Caco-2 (cell line): ENCODE measurements around the gene ZAR1. TPM values are rescaled to one million over a fixed set of nuclear protein-coding genes. Genes with fewer than 3 reads are reported as not detected.

ENCODE experiments used
- BruUV-seq: library from RNA; stranded (reverse); fragments of 400-500 nt; replicated peaks from 2 replicates; lab custom pipeline; 2021; lab: Mats Ljungman, UMichigan
- CTCF ChIA-PET: fragments of 300-600 bp; sonication (Branson Sonifier 250); formaldehyde crosslinking; loops from one replicate; lab custom pipeline; 2022; ENCODE audit warnings: antibody characterized with exemption; lab: Charles Lee
- POLR2A ChIA-PET: fragments of 300-600 bp; sonication (Branson Sonifier 250); formaldehyde crosslinking; loops from one replicate; lab custom pipeline; 2022; ENCODE audit warnings: antibody characterized with exemption; lab: Charles Lee
- DNase-seq, 2 experiments: peaks; one replicate each; pipeline versions ENCODE4 v3.0.0 to v3.0.0-alpha.2; 2020 to 2022
- H3K27me3 ChIP-seq: replicated peaks from 2 replicates; pipeline ENCODE4 v1.6.0; 2011; ENCODE audit warnings: low read length; ENCODE audit not compliant: control insufficient read depth, insufficient read depth
- H3K36me3 ChIP-seq: 2 replicates; pipeline ENCODE4 v1.5.1; 2011; ENCODE audit warnings: low read length; ENCODE audit not compliant: control insufficient read depth, insufficient read depth
- H3K4me1 ChIP-seq: fragments of 250-450 bp; sonication (Bioruptor Pico); 2 replicates; pipeline ENCODE4 v1.5.1; 2020; ENCODE audit warnings: mild to moderate bottlenecking
- H3K4me3 ChIP-seq: 2 replicates; pipeline ENCODE4 v1.5.1; 2011; ENCODE audit warnings: low read depth, mild to moderate bottlenecking, control low read depth, low read length
- H3K9me3 ChIP-seq: fragments of 250-450 bp; sonication (Bioruptor Pico); 2 replicates; pipeline ENCODE4 v1.5.1; 2020; ENCODE audit warnings: mild to moderate bottlenecking, moderate library complexity
- H3K27ac Mint-ChIP-seq: one replicate; pipeline ENCODE4 v1.8.0; 2022; ENCODE audit warnings: mixed read lengths; ENCODE audit not compliant: unreplicated experiment
- H3K27me3 Mint-ChIP-seq: one replicate; pipeline ENCODE4 v1.8.0; 2022; ENCODE audit warnings: mixed read lengths; ENCODE audit not compliant: insufficient read depth, unreplicated experiment
- H3K36me3 Mint-ChIP-seq: one replicate; pipeline ENCODE4 v1.8.0; 2022; ENCODE audit warnings: mild to moderate bottlenecking, mixed read lengths; ENCODE audit not compliant: insufficient read depth, unreplicated experiment
- H3K4me1 Mint-ChIP-seq: one replicate; pipeline ENCODE4 v1.8.0; 2022; ENCODE audit warnings: low read depth, mixed read lengths; ENCODE audit not compliant: unreplicated experiment
- H3K4me3 Mint-ChIP-seq: one replicate; pipeline ENCODE4 v1.8.0; 2022; ENCODE audit warnings: mild to moderate bottlenecking, moderate library complexity, mixed read lengths; ENCODE audit not compliant: unreplicated experiment
- H3K9me3 Mint-ChIP-seq: one replicate; pipeline ENCODE4 v1.8.0; 2022; ENCODE audit warnings: mixed read lengths; ENCODE audit not compliant: unreplicated experiment
- intact Hi-C: fragments of 100-400 bp; cut with micrococcal nuclease; formaldehyde crosslinking; loops from one replicate; pipeline ENCODE4 v1.10.0; 2022; ENCODE audit not compliant: unreplicated experiment
- total RNA-seq: library from RNA; stranded (reverse); gene quantifications from 2 replicates; pipeline ENCODE4 v1.2.3, GENCODE V29; 2022
- TF ChIP-seq, protein P1 (sequence below), 2 experiments: fragments of 200-600 bp in 1 of 2; IDR thresholded peaks; 1 replicate in 1 of 2; 2 replicates in 1 of 2; pipeline versions ENCODE4 v1.5.1 to v1.8.0; 2011 to 2022; ENCODE audit warnings: antibody characterized with exemption in 1 of 2, control low read depth in 1 of 2, inconsistent platforms in 1 of 2, low read depth in 1 of 2, low read length in 1 of 2, mild to moderate bottlenecking in 1 of 2, moderate library complexity in 1 of 2; ENCODE audit not compliant: insufficient read depth in 1 of 2, severe bottlenecking in 1 of 2, unreplicated experiment in 1 of 2

Gene ZAR1
- total RNA-seq, 1 experiment from 2014 or later = not detected

DNA sequence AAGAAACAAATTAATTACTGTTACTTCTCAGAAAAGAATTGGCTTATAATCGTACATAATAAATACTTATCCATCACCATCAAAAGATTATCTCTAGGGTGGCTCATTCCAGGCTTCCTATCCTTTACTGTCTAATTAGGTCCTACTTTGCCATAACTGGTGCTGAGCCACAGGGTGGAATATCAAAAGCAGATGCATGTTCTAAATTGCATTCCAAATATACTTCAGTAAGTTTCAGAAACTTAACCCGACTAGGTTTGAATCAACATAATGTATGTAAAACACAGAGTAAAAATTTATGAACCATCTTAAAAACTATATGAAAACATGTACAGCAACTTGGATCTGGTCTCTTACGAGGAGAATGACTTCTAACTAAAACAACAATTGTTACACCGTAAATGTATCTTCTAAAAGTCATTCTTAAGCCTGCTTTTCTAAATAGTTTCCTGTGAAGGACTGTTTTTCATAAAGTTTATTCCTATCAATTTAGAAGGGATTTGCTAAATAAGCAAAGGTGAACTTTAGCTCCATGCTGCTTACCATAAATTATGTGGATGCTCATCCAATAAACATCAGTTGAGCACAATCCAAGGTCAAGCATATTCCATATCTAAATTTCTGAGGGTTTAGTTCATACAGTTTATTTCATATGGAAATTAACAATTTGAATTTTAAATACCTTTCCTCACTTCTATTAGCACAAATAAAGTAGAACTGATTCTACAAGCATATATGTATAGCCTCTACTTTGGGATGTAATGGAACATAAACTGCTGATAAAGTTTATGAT lies 13.4 kb downstream of the ZAR1 start:
- no peak overlapping the region for H3K4me3 ChIP-seq
- no peak for DNase-seq
- Mint-ChIP-seq H3K9me3 (no peaks in the 10 kb centered on the region), H3K36me3 (peaks cover 8% of the 10 kb centered on the region), H3K4me1 (no peaks in the 10 kb centered on the region), H3K27me3 (no peaks in the 10 kb centered on the region), H3K4me3 (no peak overlapping the region), H3K27ac (no peak overlapping the region)
- H3K27me3 ChIP-seq = no peaks in the 10 kb centered on the region
- H3K36me3 ChIP-seq = no peaks in the 10 kb centered on the region; the same call in 1 of the 2 replicates
- no peaks in the 10 kb centered on the region for H3K9me3 ChIP-seq
- H3K4me1 ChIP-seq = peaks cover 18% of the 10 kb centered on the region
- TF ChIP-seq, protein P1, sequence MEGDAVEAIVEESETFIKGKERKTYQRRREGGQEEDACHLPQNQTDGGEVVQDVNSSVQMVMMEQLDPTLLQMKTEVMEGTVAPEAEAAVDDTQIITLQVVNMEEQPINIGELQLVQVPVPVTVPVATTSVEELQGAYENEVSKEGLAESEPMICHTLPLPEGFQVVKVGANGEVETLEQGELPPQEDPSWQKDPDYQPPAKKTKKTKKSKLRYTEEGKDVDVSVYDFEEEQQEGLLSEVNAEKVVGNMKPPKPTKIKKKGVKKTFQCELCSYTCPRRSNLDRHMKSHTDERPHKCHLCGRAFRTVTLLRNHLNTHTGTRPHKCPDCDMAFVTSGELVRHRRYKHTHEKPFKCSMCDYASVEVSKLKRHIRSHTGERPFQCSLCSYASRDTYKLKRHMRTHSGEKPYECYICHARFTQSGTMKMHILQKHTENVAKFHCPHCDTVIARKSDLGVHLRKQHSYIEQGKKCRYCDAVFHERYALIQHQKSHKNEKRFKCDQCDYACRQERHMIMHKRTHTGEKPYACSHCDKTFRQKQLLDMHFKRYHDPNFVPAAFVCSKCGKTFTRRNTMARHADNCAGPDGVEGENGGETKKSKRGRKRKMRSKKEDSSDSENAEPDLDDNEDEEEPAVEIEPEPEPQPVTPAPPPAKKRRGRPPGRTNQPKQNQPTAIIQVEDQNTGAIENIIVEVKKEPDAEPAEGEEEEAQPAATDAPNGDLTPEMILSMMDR (IDR thresholded peaks at IDR 0.05; ENCODE audit: insufficient read depth in 1 of 2, low read depth in 1 of 2, low read length in 1 of 2, severe bottlenecking in 1 of 2, unreplicated experiment in 1 of 2) = no peak
- no TSS peak for BruUV-seq
- ChIA-PET CTCF (no interaction called here), POLR2A (no interaction called here)
- intact Hi-C loops = loop anchor here (10.0 kb wide), 1 partner anchor 59 kb away; no protein-coding TSS in a partner anchor

DNA sequence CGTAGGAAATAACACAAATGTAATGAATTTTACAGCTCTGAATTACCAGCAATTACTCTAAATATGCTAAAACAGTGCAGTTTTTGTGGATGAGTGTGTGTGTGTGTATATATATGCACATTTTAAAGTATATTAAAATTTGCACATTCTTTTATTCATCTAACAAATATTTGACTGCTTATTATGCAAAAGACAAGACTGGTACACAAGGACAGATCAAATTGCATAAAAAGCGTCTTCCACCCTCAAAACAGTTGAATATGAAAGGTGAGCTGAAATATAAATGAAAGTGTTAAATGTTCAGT lies 13.9 kb downstream of the ZAR1 start:
- H3K4me3 Mint-ChIP-seq = no peak overlapping the region
- H3K27ac Mint-ChIP-seq = no peak overlapping the region
- no peaks in the 10 kb centered on the region for H3K27me3 Mint-ChIP-seq
- DNase-seq = no peak
- H3K4me3 ChIP-seq = no peak overlapping the region
- H3K4me1 Mint-ChIP-seq = no peaks in the 10 kb centered on the region
- BruUV-seq = no TSS peak
- H3K4me1 ChIP-seq = peaks cover 18% of the 10 kb centered on the region
- no peaks in the 10 kb centered on the region for H3K9me3 ChIP-seq
- H3K36me3 ChIP-seq = no peaks in the 10 kb centered on the region; the same call in 1 of the 2 replicates
- H3K9me3 Mint-ChIP-seq = no peaks in the 10 kb centered on the region
- intact Hi-C loops = loop anchor here (10.0 kb wide), 1 partner anchor 59 kb away; no protein-coding TSS in a partner anchor
- H3K36me3 Mint-ChIP-seq = peaks cover 7% of the 10 kb centered on the region
- ChIA-PET CTCF (no interaction called here), POLR2A (no interaction called here)
- H3K27me3 ChIP-seq = no peaks in the 10 kb centered on the region
- TF ChIP-seq, protein P1 (IDR thresholded peaks at IDR 0.05; ENCODE audit: insufficient read depth in 1 of 2, low read depth in 1 of 2, low read length in 1 of 2, severe bottlenecking in 1 of 2, unreplicated experiment in 1 of 2) = no peak

DNA sequence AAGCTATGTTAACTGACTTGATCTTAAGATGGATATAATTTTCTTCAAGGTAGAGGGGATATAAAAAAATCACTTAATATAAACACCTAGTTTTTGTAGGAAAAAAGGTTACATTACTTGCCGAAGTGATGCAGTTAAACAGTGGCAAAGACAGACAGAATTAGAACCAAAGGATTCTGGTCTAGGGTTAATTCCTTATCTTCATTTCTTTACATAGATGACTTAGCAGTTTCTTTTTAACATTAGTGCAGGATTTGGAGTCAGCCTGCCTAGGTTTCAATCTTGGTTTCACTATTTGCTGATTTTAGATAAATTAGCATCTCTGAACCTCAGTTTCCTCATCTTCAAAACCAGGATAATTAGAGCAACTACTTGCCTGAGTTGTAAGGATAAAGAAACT lies 14.3 kb downstream of the ZAR1 start:
- H3K27me3 Mint-ChIP-seq = no peaks in the 10 kb centered on the region
- ChIA-PET POLR2A (no interaction called here), CTCF (no interaction called here)
- H3K9me3 ChIP-seq = no peaks in the 10 kb centered on the region
- BruUV-seq = no TSS peak
- no peak overlapping the region for H3K27ac Mint-ChIP-seq
- no peaks in the 10 kb centered on the region for H3K27me3 ChIP-seq
- no peak for DNase-seq
- no peak overlapping the region for H3K4me3 ChIP-seq
- H3K4me1 Mint-ChIP-seq = no peaks in the 10 kb centered on the region
- TF ChIP-seq, protein P1 (IDR thresholded peaks at IDR 0.05; ENCODE audit: insufficient read depth in 1 of 2, low read depth in 1 of 2, low read length in 1 of 2, severe bottlenecking in 1 of 2, unreplicated experiment in 1 of 2) = no peak
- H3K4me1 ChIP-seq = peaks cover 18% of the 10 kb centered on the region
- intact Hi-C loops = loop anchor here (10.0 kb wide), 1 partner anchor 60 kb away; no protein-coding TSS in a partner anchor
- H3K4me3 Mint-ChIP-seq = no peak overlapping the region
- H3K9me3 Mint-ChIP-seq = no peaks in the 10 kb centered on the region
- H3K36me3 ChIP-seq = no peaks in the 10 kb centered on the region; the same call in 1 of the 2 replicates
- peaks cover 3% of the 10 kb centered on the region for H3K36me3 Mint-ChIP-seq
